ENCODE results near the gene HSD17B12. TPM values are rescaled to one million over a fixed set of nuclear protein-coding genes. Genes with fewer than 3 reads are reported as not detected.

Gene HSD17B12
- total RNA-seq, 1 donor from 2014 or later = 102 TPM

DNA sequence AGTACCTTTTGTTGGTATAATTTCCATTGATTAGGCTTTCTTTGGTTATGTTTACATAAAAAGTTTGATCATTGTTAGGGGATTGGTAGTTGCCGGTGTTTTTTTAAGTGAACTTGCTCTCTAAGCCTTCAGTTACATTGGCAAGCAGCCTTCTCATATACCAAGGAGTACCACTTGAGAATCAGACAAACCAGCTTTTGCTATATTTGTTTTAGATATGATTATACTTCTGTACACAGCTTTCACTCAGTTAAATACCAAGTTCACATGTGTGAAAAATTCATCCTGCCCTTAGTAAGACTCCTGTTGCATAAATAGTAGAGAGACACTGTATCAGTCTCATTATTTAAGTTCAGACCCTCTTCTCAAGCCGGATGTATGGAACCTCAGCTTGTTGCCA, 222.5 kb downstream of the HSD17B12 start:
- Histone ChIP-seq H4K20me1 (ENCODE audit: low read depth) (peaks cover 6% of the 10 kb centered on the region), H3K27me3 (no peaks in the 10 kb centered on the region), H3K9ac (no peak overlapping the region), H3K79me2 (ENCODE audit: low read depth) (no peaks in the 10 kb centered on the region), H3K9me3 (ENCODE audit: low read depth) (no peaks in the 10 kb centered on the region), H3K4me1 (no peaks in the 10 kb centered on the region), H3F3A (ENCODE audit: low read depth) (no peaks in the 10 kb centered on the region), H3K4me3 (no peak overlapping the region), H3K36me3 (no peaks in the 10 kb centered on the region), H3K27ac (no peak overlapping the region), H3K4me2 (no peak overlapping the region), H2AFZ (replicated peaks) (no peak overlapping the region)
- H3K4me3 Mint-ChIP-seq = no peak overlapping the region
- no peaks in the 10 kb centered on the region for H3K27me3 Mint-ChIP-seq (ENCODE audit: insufficient read depth, low read depth)
- H3K27ac Mint-ChIP-seq = no peak overlapping the region
- peaks cover 22% of the 10 kb centered on the region for H3K36me3 Mint-ChIP-seq
- DNase-seq (ENCODE audit: low spot score) = no peak
- TF ChIP-seq EZH2phosphoT487 (IDR thresholded peaks at IDR 0.05) = no peak
- peaks cover 19% of the 10 kb centered on the region for H3K4me1 Mint-ChIP-seq
- H3K9me3 Mint-ChIP-seq = no peaks in the 10 kb centered on the region

DNA sequence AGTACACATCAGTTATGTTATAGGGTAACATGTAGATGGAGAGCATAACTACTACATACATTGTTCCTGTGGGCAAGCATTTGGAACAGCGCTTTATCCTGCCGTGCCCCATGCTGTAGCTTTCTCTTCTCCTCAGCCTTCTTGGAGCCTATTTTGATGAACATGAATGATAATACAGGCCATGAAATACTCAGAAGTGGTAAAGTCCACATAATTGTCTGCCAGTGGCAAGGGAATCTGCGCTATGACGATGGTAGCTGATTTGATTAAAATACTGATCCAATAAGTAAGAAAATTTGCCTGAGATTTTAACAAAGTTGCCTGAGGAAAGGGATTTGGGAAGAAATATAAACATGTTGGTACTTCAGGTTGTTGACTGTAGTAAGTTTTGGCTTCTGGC, 223.4 kb downstream of the HSD17B12 start:
- Mint-ChIP-seq H3K9me3 (no peaks in the 10 kb centered on the region), H3K27ac (no peak overlapping the region), H3K36me3 (peaks cover 14% of the 10 kb centered on the region), H3K4me1 (peaks cover 19% of the 10 kb centered on the region), H3K4me3 (no peak overlapping the region), H3K27me3 (ENCODE audit: insufficient read depth, low read depth) (no peaks in the 10 kb centered on the region)
- Histone ChIP-seq H4K20me1 (ENCODE audit: low read depth) (peaks cover 6% of the 10 kb centered on the region), H2AFZ (replicated peaks) (no peak overlapping the region), H3K9me3 (ENCODE audit: low read depth) (no peaks in the 10 kb centered on the region), H3K79me2 (ENCODE audit: low read depth) (no peaks in the 10 kb centered on the region), H3K27me3 (no peaks in the 10 kb centered on the region), H3K27ac (no peak overlapping the region), H3K9ac (no peak overlapping the region), H3K4me1 (no peaks in the 10 kb centered on the region), H3K4me2 (no peak overlapping the region), H3K4me3 (no peak overlapping the region), H3F3A (ENCODE audit: low read depth) (no peaks in the 10 kb centered on the region), H3K36me3 (no peaks in the 10 kb centered on the region)
- TF ChIP-seq EZH2 (IDR thresholded peaks at IDR 0.05) = no peak
- no peak for TF ChIP-seq EZH2phosphoT487 (IDR thresholded peaks at IDR 0.05)
- TF ChIP-seq, protein P1, sequence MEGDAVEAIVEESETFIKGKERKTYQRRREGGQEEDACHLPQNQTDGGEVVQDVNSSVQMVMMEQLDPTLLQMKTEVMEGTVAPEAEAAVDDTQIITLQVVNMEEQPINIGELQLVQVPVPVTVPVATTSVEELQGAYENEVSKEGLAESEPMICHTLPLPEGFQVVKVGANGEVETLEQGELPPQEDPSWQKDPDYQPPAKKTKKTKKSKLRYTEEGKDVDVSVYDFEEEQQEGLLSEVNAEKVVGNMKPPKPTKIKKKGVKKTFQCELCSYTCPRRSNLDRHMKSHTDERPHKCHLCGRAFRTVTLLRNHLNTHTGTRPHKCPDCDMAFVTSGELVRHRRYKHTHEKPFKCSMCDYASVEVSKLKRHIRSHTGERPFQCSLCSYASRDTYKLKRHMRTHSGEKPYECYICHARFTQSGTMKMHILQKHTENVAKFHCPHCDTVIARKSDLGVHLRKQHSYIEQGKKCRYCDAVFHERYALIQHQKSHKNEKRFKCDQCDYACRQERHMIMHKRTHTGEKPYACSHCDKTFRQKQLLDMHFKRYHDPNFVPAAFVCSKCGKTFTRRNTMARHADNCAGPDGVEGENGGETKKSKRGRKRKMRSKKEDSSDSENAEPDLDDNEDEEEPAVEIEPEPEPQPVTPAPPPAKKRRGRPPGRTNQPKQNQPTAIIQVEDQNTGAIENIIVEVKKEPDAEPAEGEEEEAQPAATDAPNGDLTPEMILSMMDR (IDR thresholded peaks at IDR 0.05) = no peak
- no peak for DNase-seq (ENCODE audit: low spot score)

DNA sequence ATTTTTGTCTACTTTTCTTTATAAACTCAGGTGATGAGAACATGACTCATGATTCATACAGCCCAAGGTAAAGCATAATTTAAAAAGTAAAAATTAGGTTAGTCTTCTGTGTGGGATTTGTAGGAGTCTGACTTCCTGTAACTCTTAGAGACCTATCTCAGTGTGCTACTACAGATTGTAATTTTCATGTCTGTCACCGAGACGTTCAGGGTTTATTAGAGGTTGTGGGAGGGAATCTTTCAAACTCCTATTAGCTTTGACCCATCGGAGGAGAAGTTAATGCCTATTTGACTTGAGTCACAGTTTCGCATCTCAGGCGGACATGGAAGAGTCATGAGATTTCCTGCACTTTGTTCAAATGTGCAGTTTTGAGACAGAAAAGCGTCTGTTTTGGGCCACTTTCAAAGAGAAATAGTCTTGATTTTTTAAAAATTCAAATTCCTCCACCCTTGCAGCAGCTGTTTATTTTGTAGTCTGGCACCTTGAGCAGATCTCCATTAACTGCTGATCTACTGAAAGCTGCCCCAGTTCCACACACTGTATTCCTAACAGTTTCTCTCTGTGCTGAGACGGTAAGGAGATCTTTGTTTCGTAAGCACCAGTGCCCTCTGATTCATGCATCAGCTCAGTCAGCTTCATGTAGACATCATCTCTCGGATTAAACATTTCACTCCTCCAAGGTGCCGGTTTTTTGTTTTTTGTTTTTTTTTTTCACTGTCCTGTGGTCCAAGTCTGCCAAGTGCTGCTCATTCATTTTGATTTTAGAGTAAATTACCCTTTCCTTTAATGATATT, 224.4 kb downstream of the HSD17B12 start:
- peaks cover 19% of the 10 kb centered on the region for H3K4me1 Mint-ChIP-seq
- Histone ChIP-seq H3K4me2 (no peak overlapping the region), H3K36me3 (no peaks in the 10 kb centered on the region), H3K79me2 (ENCODE audit: low read depth) (no peaks in the 10 kb centered on the region), H3K9ac (no peak overlapping the region), H3K9me3 (ENCODE audit: low read depth) (no peaks in the 10 kb centered on the region), H2AFZ (replicated peaks) (no peak overlapping the region), H3K4me3 (no peak overlapping the region), H3K27ac (no peak overlapping the region), H3K4me1 (no peaks in the 10 kb centered on the region), H3K27me3 (no peaks in the 10 kb centered on the region), H3F3A (ENCODE audit: low read depth) (no peaks in the 10 kb centered on the region), H4K20me1 (ENCODE audit: low read depth) (peaks cover 6% of the 10 kb centered on the region)
- H3K36me3 Mint-ChIP-seq = peaks cover 12% of the 10 kb centered on the region
- H3K27ac Mint-ChIP-seq = no peak overlapping the region
- DNase-seq (ENCODE audit: low spot score) = no peak
- H3K4me3 Mint-ChIP-seq = no peak overlapping the region
- H3K27me3 Mint-ChIP-seq (ENCODE audit: insufficient read depth, low read depth) = no peaks in the 10 kb centered on the region
- TF ChIP-seq EZH2phosphoT487 (IDR thresholded peaks at IDR 0.05) (no peak), EZH2 (IDR thresholded peaks at IDR 0.05) (no peak)
- TF ChIP-seq, protein P1 (IDR thresholded peaks at IDR 0.05) = no peak
- no peaks in the 10 kb centered on the region for H3K9me3 Mint-ChIP-seq

DNA sequence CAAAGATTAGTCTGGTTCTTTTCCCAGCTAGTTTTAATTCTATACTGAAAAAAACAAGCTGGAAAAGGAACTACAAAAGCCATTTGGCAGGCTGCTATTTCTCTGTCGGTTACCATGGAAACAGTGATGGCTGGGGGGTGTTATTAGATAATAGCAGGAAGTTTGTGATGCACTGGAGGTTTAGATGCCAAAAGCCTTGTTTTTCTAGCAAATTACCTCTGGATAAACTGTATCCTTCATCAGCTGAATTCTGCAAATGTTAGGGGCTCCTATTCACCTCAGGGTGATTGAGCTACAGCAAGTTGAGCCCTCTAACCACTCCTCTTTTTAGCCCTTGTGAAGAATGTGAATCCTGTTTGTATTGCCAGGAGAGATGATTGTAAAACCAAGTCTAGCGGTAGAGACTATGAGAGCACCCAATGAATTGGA, 225.3 kb downstream of the HSD17B12 start:
- no peak overlapping the region for H2AFZ ChIP-seq (replicated peaks)
- Mint-ChIP-seq H3K36me3 (peaks cover 13% of the 10 kb centered on the region), H3K27me3 (ENCODE audit: insufficient read depth, low read depth) (no peaks in the 10 kb centered on the region), H3K9me3 (no peaks in the 10 kb centered on the region), H3K4me1 (peaks cover 19% of the 10 kb centered on the region), H3K4me3 (no peak overlapping the region), H3K27ac (no peak overlapping the region)
- H4K20me1 ChIP-seq (ENCODE audit: low read depth) = peaks cover 6% of the 10 kb centered on the region
- H3K79me2 ChIP-seq (ENCODE audit: low read depth) = no peaks in the 10 kb centered on the region
- H3K9me3 ChIP-seq (ENCODE audit: low read depth) = no peaks in the 10 kb centered on the region
- no peaks in the 10 kb centered on the region for H3K36me3 ChIP-seq
- H3K9ac ChIP-seq = no peak overlapping the region
- H3K4me3 ChIP-seq = no peak overlapping the region
- DNase-seq (ENCODE audit: low spot score) = no peak
- no peak overlapping the region for H3K4me2 ChIP-seq
- no peaks in the 10 kb centered on the region for H3F3A ChIP-seq (ENCODE audit: low read depth)
- H3K4me1 ChIP-seq = no peaks in the 10 kb centered on the region
- no peak overlapping the region for H3K27ac ChIP-seq
- no peak for TF ChIP-seq EZH2phosphoT487 (IDR thresholded peaks at IDR 0.05)
- TF ChIP-seq, protein P1 (IDR thresholded peaks at IDR 0.05) = no peak
- no peak for TF ChIP-seq EZH2 (IDR thresholded peaks at IDR 0.05)
- no peaks in the 10 kb centered on the region for H3K27me3 ChIP-seq

Data from neural progenitor cell (in vitro differentiated cells).